22Rv1 (cell line): ENCODE data around the gene FBXO8.

Source experiments
- H3K27ac ChIP-seq: fragments of 450-650 bp; 2 replicates; pipeline ENCODE4 v1.5.1; 2017
- ZFX ChIP-seq: fragments of 450-650 bp; IDR thresholded peaks from 2 replicates; pipeline ENCODE4 v1.6.1; 2017; ENCODE audit warnings: antibody characterized with exemption, borderline replicate concordance
- TF ChIP-seq, protein P1 (sequence below): fragments of 450-650 bp; IDR thresholded peaks from 2 replicates; pipeline ENCODE4 v1.5.1; 2017; ENCODE audit warnings: mild to moderate bottlenecking

The FBXO8 gene

DNA sequence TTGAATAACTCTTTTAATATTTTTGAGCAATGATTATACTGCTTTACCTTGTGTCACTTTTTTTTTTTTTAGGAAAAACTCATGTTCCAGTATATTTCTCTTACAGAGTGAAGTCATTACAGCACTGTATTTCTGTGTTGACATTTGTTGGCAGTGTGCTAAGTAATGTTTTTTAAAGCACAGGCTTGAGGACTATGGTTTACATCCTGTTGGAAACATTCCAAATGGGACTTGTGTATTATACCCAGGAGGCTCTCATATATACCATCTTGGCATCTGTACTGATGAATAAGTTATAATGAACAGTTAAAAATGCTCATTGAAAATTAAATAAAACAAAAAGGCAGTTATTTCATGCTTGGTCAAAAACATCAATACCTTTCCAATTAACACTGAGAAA, 34.1 kb upstream of the FBXO8 start:
- peak overlapping the region; percentile 30; the same call in 1 of the 2 replicates for H3K27ac ChIP-seq
- TF ChIP-seq, protein P1, sequence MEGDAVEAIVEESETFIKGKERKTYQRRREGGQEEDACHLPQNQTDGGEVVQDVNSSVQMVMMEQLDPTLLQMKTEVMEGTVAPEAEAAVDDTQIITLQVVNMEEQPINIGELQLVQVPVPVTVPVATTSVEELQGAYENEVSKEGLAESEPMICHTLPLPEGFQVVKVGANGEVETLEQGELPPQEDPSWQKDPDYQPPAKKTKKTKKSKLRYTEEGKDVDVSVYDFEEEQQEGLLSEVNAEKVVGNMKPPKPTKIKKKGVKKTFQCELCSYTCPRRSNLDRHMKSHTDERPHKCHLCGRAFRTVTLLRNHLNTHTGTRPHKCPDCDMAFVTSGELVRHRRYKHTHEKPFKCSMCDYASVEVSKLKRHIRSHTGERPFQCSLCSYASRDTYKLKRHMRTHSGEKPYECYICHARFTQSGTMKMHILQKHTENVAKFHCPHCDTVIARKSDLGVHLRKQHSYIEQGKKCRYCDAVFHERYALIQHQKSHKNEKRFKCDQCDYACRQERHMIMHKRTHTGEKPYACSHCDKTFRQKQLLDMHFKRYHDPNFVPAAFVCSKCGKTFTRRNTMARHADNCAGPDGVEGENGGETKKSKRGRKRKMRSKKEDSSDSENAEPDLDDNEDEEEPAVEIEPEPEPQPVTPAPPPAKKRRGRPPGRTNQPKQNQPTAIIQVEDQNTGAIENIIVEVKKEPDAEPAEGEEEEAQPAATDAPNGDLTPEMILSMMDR: no peak

DNA sequence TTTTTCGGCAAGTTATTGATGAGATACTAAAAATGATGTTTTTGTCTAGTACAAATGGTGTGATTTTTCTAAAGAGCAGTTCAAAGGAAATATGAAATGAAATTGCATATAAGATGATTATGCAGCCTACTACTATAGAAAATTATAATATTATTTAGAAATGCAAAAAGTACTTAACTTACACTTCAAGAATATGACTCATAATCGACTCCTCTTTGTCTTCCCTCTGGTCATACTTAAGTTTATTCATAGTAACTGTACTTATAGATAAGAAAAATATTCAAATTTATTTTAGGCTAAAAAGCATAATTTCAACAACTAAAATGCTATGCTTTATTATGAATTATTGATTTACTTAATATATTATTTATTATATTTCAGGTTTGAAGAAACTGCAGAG, 33.5 kb upstream of the FBXO8 start:
- no peak for TF ChIP-seq ZFX
- TF ChIP-seq, protein P1: no peak

DNA sequence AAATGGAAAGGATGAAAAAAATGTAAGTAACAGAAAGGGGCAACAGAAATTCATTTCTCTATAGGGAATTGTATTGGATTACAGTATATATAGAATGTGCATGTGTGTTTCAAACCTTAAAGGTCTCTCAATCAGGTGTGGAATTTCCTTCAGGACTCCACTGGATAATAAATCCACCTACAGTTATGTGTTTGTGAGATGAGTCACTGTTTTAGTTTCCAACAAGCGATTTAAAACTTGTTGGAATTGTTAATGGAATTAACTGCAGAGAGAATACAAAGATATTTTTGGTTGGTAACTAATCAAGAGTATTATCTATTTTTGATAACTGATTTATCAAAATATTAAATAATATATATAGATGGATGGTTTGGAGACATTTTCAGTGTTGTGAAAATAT, 33.1 kb upstream of the FBXO8 start:
- TF ChIP-seq, protein P1: no peak
- no peak for TF ChIP-seq ZFX

More for the DNA sequence above, 33.5 kb upstream of the FBXO8 start:
- H3K27ac ChIP-seq: no peak overlapping the region

DNA sequence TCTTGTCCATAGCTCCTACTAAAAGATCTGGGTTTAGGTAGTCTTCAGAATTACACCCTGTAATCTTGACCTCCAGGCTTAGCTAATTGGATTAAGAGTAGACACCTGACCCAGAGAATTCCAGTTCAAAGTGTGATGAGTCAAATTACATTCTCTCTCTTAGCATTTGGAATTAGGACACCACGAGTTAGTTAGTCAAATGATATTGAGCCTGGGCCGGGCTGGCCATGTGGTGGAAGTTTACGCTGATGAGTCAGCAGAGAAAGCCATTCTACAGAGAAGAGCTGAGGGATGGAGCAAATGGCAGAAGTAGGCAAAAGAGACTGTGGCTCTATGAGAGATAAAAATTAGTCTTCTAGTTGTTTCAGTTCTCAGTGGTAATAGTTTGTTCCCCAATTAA, 31.3 kb upstream of the FBXO8 start:
- no peak overlapping the region for H3K27ac ChIP-seq
- no peak for TF ChIP-seq ZFX
- TF ChIP-seq, protein P1: no peak

More for the DNA sequence above, 33.1 kb upstream of the FBXO8 start:
- no peak overlapping the region for H3K27ac ChIP-seq

DNA sequence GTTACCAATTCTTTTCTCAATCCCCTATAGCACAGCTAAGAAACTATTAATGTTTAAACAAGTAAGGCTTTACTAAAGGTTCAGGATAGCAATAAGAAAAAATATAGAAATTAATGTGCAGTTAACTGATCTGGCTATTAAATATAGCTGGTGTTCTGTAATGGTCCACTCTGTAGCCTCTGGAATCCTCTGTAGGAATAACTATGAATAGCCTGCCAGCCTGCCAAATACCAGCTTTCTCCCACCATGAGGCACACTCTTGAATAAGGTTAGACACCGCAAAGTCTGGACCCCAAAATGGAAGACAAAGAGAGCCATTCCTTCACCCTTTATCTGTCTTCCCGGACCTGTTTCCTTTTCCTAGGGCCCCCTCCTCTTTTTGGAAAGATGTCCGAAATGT, 30.8 kb upstream of the FBXO8 start:
- TF ChIP-seq, protein P1: no peak
- TF ChIP-seq ZFX: no peak
- no peak overlapping the region for H3K27ac ChIP-seq

DNA sequence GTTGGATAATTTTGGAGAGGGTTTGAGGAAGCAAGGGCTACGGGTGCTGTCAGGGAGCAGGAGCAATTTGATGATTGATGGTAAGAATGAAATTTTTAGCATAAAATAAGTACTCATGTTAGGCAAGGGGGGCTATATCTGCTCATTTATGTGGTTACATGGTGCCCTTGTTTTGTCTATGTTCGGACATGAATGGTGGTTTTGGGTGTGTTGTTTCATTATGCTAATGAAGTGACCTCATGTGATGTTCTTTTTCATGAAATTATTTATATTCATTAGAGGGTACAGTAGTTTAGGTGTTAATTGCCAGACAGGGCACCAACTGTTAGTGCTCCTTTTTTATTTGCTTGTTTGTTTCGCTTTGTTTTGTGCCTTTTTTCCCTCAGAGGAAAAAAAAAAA, 29.5 kb upstream of the FBXO8 start:
- no peak overlapping the region for H3K27ac ChIP-seq
- no peak for TF ChIP-seq ZFX
- TF ChIP-seq, protein P1: no peak

DNA sequence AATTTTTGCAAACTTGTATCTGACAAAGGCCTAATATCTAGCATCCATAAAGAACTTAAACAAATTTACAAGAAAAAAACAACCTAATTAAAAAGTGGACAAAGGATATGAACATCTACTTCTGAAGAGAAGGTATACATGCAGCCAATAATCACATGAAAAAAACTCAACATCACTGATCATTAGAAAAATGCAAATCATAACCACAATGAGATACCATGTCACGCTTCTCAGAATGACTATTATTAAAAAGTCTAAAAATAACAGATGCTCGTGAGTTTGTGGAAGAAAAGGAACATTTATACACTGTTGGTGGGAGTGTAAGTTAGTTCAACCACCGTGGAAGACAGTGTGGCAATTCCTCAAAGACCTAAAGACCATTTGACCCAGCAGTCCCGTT, 24.2 kb upstream of the FBXO8 start:
- H3K27ac ChIP-seq: no peak overlapping the region
- TF ChIP-seq ZFX: no peak
- TF ChIP-seq, protein P1: no peak
